ENCODE data around the gene PLEKHG1.
A peak's percentile ranks its signal among the peaks of the same experiment; 100 is the strongest.

The PLEKHG1 gene

GRCh38 chr6:150576651-150577226, 22.9 kb upstream of the PLEKHG1 start:
- no peak overlapping the region for H3K4me3 ChIP-seq (ENCODE audit: low read length)
- TF ChIP-seq ZNF274 (IDR thresholded peaks at IDR 0.05; ENCODE audit: low read depth, low read length), result no peak

- no peak overlapping the region for H3K4me3 ChIP-seq (ENCODE audit: low read length)
- TF ChIP-seq ZNF274 (IDR thresholded peaks at IDR 0.05; ENCODE audit: low read depth, low read length), result no peak
These were observed 20.1 kb upstream of the PLEKHG1 start for GRCh38 chr6:150579611-150580010.

GRCh38 chr6:150580489-150580888, 19.2 kb upstream of the PLEKHG1 start:
- H3K4me3 ChIP-seq (ENCODE audit: low read length), result no peak overlapping the region
- TF ChIP-seq ZNF274 (IDR thresholded peaks at IDR 0.05; ENCODE audit: low read depth, low read length), result no peak

- no peak overlapping the region for H3K4me3 ChIP-seq (ENCODE audit: low read length)
- no peak for TF ChIP-seq ZNF274 (IDR thresholded peaks at IDR 0.05; ENCODE audit: low read depth, low read length)
These were observed 15.6 kb upstream of the PLEKHG1 start for GRCh38 chr6:150584065-150584464.

- no peak for TF ChIP-seq ZNF274 (IDR thresholded peaks at IDR 0.05; ENCODE audit: low read depth, low read length)
- H3K4me3 ChIP-seq (ENCODE audit: low read length), result no peak overlapping the region
These were observed 15.1 kb upstream of the PLEKHG1 start for GRCh38 chr6:150584596-150584995.

GRCh38 chr6:150586850-150587359, 12.8 kb upstream of the PLEKHG1 start:
- TF ChIP-seq ZNF274 (IDR thresholded peaks at IDR 0.05; ENCODE audit: low read depth, low read length), result no peak

GRCh38 chr6:150587637-150588036, 12.0 kb upstream of the PLEKHG1 start:
- H3K4me3 ChIP-seq (ENCODE audit: low read length), result no peak overlapping the region
- no peak for TF ChIP-seq ZNF274 (IDR thresholded peaks at IDR 0.05; ENCODE audit: low read depth, low read length)

More at GRCh38 chr6:150586850-150587359, 12.8 kb upstream of the PLEKHG1 start:
- H3K4me3 ChIP-seq (ENCODE audit: low read length), result no peak overlapping the region

GRCh38 chr6:150588888-150589499, 10.7 kb upstream of the PLEKHG1 start:
- H3K4me3 ChIP-seq (ENCODE audit: low read length), result no peak overlapping the region

GRCh38 chr6:150589852-150590251, 9.8 kb upstream of the PLEKHG1 start:
- no peak for TF ChIP-seq ZNF274 (IDR thresholded peaks at IDR 0.05; ENCODE audit: low read depth, low read length)
- no peak overlapping the region for H3K4me3 ChIP-seq (ENCODE audit: low read length)

More at GRCh38 chr6:150588888-150589499, 10.7 kb upstream of the PLEKHG1 start:
- TF ChIP-seq ZNF274 (IDR thresholded peaks at IDR 0.05; ENCODE audit: low read depth, low read length), result no peak

GRCh38 chr6:150590446-150590845, 9.2 kb upstream of the PLEKHG1 start:
- no peak overlapping the region for H3K4me3 ChIP-seq (ENCODE audit: low read length)
- TF ChIP-seq ZNF274 (IDR thresholded peaks at IDR 0.05; ENCODE audit: low read depth, low read length), result no peak

GRCh38 chr6:150592377-150592995, 7.2 kb upstream of the PLEKHG1 start:
- TF ChIP-seq ZNF274 (IDR thresholded peaks at IDR 0.05; ENCODE audit: low read depth, low read length), result no peak
- H3K4me3 ChIP-seq (ENCODE audit: low read length), result no peak overlapping the region

GRCh38 chr6:150593119-150593518, 6.6 kb upstream of the PLEKHG1 start:
- H3K4me3 ChIP-seq (ENCODE audit: low read length), result no peak overlapping the region
- no peak for TF ChIP-seq ZNF274 (IDR thresholded peaks at IDR 0.05; ENCODE audit: low read depth, low read length)

- no peak for TF ChIP-seq ZNF274 (IDR thresholded peaks at IDR 0.05; ENCODE audit: low read depth, low read length)
- H3K4me3 ChIP-seq (ENCODE audit: low read length), result no peak overlapping the region
These were observed 3.2 kb upstream of the PLEKHG1 start for GRCh38 chr6:150596439-150596838.

GRCh38 chr6:150598401-150598800, 1.3 kb upstream of the PLEKHG1 start:
- TF ChIP-seq ZNF274 (IDR thresholded peaks at IDR 0.05; ENCODE audit: low read depth, low read length), result no peak
- no peak overlapping the region for H3K4me3 ChIP-seq (ENCODE audit: low read length)

- TF ChIP-seq ZNF274 (IDR thresholded peaks at IDR 0.05; ENCODE audit: low read depth, low read length), result no peak
- peak overlapping the region; percentile 71; the same call in 1 of the 2 replicates for H3K4me3 ChIP-seq (ENCODE audit: low read length)
These were observed 857 bp upstream of the PLEKHG1 start for GRCh38 chr6:150598858-150599198.

Data from GM08714 (cell line).